Epithelial cell of esophagus (primary cell): Measurements from ENCODE around the gene FSHR.

Experiments used
- DNase-seq: peaks from one replicate; pipeline ENCODE4 v3.0.0; 2010; ENCODE audit warnings: low read depth
- H3K4me3 ChIP-seq: 2 replicates; pipeline ENCODE4 v1.5.1; 2011; ENCODE audit warnings: mild to moderate bottlenecking, low read length, control low read depth
- TF ChIP-seq, protein P1 (sequence below): IDR thresholded peaks from 2 replicates; pipeline ENCODE4 v1.5.1; 2011; ENCODE audit warnings: low read depth, mild to moderate bottlenecking, low read length, control low read depth, inconsistent platforms; ENCODE audit not compliant: insufficient read depth; ENCODE audit errors: missing control alignments

Gene FSHR

DNA sequence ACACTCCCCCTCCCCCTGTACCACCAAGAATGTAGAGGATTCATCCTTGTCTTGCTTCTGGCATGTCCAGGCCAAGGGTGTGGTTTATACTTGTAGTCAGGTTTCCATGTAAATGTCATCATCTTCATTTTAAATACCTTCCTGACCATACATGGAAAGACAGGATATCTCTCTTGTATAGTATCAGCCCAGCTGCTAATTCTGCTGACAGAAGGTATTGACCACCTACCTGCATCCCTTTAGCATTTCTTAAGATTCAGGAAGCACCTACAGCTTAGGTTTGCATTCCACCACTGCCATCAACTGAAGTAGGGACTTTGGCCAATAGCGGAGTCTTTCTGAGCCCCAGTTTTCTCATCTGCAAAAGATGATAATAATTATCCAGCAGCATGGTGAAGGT, 22.9 kb upstream of the FSHR start:
- TF ChIP-seq, protein P1, sequence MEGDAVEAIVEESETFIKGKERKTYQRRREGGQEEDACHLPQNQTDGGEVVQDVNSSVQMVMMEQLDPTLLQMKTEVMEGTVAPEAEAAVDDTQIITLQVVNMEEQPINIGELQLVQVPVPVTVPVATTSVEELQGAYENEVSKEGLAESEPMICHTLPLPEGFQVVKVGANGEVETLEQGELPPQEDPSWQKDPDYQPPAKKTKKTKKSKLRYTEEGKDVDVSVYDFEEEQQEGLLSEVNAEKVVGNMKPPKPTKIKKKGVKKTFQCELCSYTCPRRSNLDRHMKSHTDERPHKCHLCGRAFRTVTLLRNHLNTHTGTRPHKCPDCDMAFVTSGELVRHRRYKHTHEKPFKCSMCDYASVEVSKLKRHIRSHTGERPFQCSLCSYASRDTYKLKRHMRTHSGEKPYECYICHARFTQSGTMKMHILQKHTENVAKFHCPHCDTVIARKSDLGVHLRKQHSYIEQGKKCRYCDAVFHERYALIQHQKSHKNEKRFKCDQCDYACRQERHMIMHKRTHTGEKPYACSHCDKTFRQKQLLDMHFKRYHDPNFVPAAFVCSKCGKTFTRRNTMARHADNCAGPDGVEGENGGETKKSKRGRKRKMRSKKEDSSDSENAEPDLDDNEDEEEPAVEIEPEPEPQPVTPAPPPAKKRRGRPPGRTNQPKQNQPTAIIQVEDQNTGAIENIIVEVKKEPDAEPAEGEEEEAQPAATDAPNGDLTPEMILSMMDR, result no peak
- H3K4me3 ChIP-seq, result no peak overlapping the region
- DNase-seq, result no peak

DNA sequence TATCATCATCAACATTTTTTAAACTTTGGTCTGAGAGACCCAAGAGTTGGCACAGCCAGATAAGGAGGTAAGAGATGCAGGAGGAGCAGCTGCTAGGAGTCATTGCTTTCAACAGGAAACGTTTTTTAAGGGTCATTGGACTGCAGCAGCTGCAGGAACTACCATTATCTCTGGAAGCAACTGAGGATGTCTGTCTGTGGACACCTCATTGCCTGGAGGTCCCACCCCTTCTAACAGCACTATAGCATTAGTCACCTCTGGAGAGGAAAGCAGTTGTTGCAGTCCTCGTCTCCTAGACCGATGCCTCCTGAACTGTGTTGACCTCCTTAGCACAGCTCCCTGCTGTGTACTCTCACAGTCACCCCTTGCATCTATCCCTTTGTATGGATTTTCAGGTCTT, 21.5 kb upstream of the FSHR start:
- no peak for DNase-seq
- TF ChIP-seq, protein P1, result no peak
- no peak overlapping the region for H3K4me3 ChIP-seq

DNA sequence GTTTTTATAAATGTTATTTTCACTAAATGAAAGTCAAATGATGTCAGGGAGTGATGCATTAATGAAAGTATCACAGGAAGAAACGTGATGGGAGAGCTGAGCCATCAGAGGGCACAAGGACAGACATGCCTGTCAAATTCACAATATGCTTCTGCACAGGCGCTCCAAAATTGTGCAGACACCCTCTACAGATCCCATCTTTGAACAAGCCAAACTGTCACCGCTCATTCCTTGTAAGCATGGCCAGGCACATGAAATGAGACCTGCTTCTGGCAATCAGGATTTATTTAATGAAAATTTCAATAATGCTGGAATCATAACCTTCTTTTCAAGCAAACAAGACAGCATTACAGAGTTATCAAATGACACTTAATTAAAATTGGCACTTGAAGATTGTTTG, 20.4 kb upstream of the FSHR start:
- TF ChIP-seq, protein P1, result no peak
- no peak overlapping the region for H3K4me3 ChIP-seq
- DNase-seq, result no peak

DNA sequence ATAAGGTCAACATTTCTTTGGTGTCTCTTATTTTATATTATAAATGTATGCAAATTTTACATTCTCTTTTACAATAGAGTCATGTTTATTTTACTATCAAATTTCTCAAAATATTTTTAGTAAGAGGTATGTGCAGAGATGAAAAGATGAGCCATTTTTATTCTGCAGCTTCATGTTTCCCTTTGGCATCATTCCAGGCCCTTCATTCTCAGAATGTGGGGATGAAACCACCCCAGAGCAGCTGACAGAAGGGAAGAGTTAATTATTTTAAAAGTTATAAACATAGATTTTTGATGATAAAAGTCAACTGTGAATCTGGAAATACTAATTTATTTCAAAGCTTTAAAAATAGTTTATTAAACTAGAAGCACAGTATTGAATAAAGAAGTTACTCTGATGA, 12.8 kb upstream of the FSHR start:
- no peak for DNase-seq
- TF ChIP-seq, protein P1, result no peak
- H3K4me3 ChIP-seq, result no peak overlapping the region

DNA sequence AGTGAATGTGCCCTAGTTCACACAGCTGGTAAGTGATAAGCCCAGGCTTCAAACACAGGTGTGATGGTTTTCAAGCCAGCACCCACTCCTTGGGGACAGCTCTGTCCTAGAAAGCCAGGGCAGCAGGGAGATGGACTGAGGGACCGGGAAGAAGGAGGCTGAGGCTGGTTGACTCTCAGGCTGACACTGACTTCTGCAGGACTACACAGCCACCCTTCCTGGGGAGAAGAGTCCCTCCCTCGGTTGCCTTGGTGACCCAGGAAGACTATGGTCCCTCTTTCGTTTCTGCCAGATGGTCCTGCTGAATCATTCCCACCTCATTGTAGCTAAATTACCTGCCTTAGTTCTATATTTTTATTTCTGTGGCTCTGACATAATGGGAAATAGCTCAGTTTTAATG, 11.3 kb upstream of the FSHR start:
- TF ChIP-seq, protein P1, result no peak
- DNase-seq, result no peak
- no peak overlapping the region for H3K4me3 ChIP-seq

DNA sequence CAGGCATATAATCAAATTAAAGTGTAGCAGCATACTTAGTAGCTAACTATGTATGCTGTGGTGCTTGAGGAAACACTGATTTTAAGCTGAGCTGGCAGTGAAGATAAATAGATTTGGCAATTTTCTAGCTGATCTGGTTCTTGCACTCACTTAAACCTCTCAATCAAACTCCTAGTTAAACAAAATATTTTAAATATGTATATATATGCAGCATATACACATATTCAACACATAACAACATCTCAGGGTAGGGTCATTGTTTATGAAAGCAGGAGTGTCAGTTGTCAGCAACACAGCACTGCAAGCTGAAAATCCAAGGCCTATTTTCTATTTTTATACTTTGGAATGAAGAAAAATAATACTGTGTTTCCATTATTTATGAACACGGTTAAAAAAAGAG, 10.4 kb upstream of the FSHR start:
- H3K4me3 ChIP-seq, result no peak overlapping the region
- TF ChIP-seq, protein P1, result no peak
- DNase-seq, result no peak

DNA sequence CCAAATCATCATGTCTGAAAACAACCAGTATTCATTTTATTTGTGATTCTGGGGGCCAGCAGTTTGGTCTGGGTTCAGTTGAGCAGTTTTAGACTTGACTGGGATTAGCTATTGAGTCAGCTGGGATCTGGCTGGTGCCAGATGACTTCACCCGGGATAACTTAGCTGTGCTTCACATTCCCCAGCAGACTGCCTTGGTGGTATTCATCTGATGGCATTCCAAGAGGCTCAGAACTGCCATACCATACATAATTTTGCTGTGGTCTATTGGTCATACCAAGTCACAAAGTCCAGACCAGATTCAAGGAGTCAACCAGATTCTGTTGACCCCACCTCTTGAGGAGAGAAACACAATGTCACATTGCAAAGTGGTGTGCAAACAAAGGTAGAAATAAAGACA, 7.8 kb upstream of the FSHR start:
- DNase-seq, result no peak
- TF ChIP-seq, protein P1, result no peak
- H3K4me3 ChIP-seq, result no peak overlapping the region
